Endothelial cell of umbilical vein (primary cell): ENCODE data around the gene VIPR2. TPM values are rescaled to one million over a fixed set of nuclear protein-coding genes. Genes with fewer than 3 reads are reported as not detected.

Experiments used
- BruUV-seq: library from RNA; stranded (reverse); fragments of 400-500 nt; replicated peaks from 2 replicates; lab custom pipeline; 2021; lab: Mats Ljungman, UMichigan
- CTCF ChIA-PET: fragments of 300-600, 350-600 bp; sonication (Branson Sonifier 250); formaldehyde crosslinking; loops from one replicate; lab custom pipeline; 2021; ENCODE audit warnings: antibody characterized with exemption, inconsistent platforms; lab: Charles Lee
- POLR2A ChIA-PET: fragments of 300-600, 350-600 bp; sonication (Branson Sonifier 250); formaldehyde crosslinking; loops from one replicate; lab custom pipeline; 2021; ENCODE audit warnings: antibody characterized with exemption, inconsistent platforms; lab: Charles Lee
- DNase-seq: peaks from one replicate; pipeline ENCODE4 v3.0.0-alpha.2; 2011; ENCODE audit warnings: low read depth, low spot score
- FAIRE-seq: peaks from 2 replicates; lab custom pipeline; 2011; peaks lifted over from hg19 to GRCh38; lab: Jason Lieb, UNC
- H2AFZ ChIP-seq: 2 replicates; pipeline ENCODE4 v1.6.0; 2012; ENCODE audit warnings: low read depth, low read length, control low read depth, inconsistent platforms
- H3K27ac ChIP-seq: 2 replicates; pipeline ENCODE4 v1.5.1; 2011; ENCODE audit warnings: low read depth, mild to moderate bottlenecking, control low read depth, low read length, moderate library complexity; ENCODE audit not compliant: insufficient read depth
- H3K27me3 ChIP-seq, 2 experiments: 2 replicates each; pipeline versions ENCODE4 v1.6.0 to v1.6.1; 2011; ENCODE audit warnings: low read length in 2 of 2, mixed read lengths in 1 of 2; ENCODE audit not compliant: control insufficient read depth in 2 of 2, insufficient read depth in 2 of 2
- H3K36me3 ChIP-seq, 2 experiments: 2 replicates in 1 of 2; 3 replicates in 1 of 2; pipeline ENCODE4 v1.5.1; 2011; ENCODE audit warnings: low read length in 2 of 2, mild to moderate bottlenecking in 1 of 2, moderate library complexity in 1 of 2; ENCODE audit not compliant: control insufficient read depth in 2 of 2, insufficient read depth in 2 of 2; ENCODE audit errors: extremely low read depth in 1 of 2
- H3K4me1 ChIP-seq: 3 replicates; pipeline ENCODE4 v1.5.1; 2011; ENCODE audit warnings: mild to moderate bottlenecking, low read length; ENCODE audit not compliant: control insufficient read depth, insufficient read depth; ENCODE audit errors: extremely low read depth
- H3K4me2 ChIP-seq: 2 replicates; pipeline ENCODE4 v1.6.1; 2011; ENCODE audit warnings: low read length, control low read depth, mixed read lengths; ENCODE audit not compliant: insufficient read depth
- H3K4me3 ChIP-seq, 3 experiments: fragments of 200-600 bp in 1 of 3; sonication (generic), shearing (Covaris generic) in 1 of 3; replicated peaks in 1 of 3; 2 replicates each; pipeline ENCODE4 v1.5.1; 2011 to 2016; ENCODE audit warnings: control low read depth in 3 of 3, low read length in 3 of 3, mild to moderate bottlenecking in 2 of 3, inconsistent platforms in 1 of 3, low read depth in 1 of 3, moderate library complexity in 1 of 3; ENCODE audit not compliant: insufficient read depth in 1 of 3
- H3K79me2 ChIP-seq: 2 replicates; pipeline ENCODE4 v1.6.0; 2012; ENCODE audit warnings: low read length, inconsistent platforms; ENCODE audit not compliant: control insufficient read depth, insufficient read depth
- H3K9ac ChIP-seq: replicated peaks from 2 replicates; pipeline ENCODE3; 2011; ENCODE audit warnings: low read length, control low read depth; ENCODE audit not compliant: insufficient read depth; ENCODE audit errors: extremely low read depth
- H3K9me1 ChIP-seq: replicated peaks from 3 replicates; pipeline ENCODE4 v1.6.0; 2011; ENCODE audit warnings: mild to moderate bottlenecking, low read length; ENCODE audit not compliant: control insufficient read depth, insufficient read depth; ENCODE audit errors: extremely low read depth
- H3K9me3 ChIP-seq: replicated peaks from 2 replicates; pipeline ENCODE4 v1.5.1; 2012; ENCODE audit warnings: low read length, inconsistent platforms; ENCODE audit not compliant: control insufficient read depth, insufficient read depth
- H4K20me1 ChIP-seq: replicated peaks from 2 replicates; pipeline ENCODE3; 2011; ENCODE audit warnings: mild to moderate bottlenecking, low read length; ENCODE audit not compliant: control insufficient read depth, insufficient read depth; ENCODE audit errors: extremely low read depth
- CTCF ChIP-seq, 2 donors: IDR thresholded peaks; 1 replicate in 1 of 2; 2 replicates in 1 of 2; pipeline ENCODE4 v1.5.1; 2011; ENCODE audit warnings: low read length in 2 of 2, mild to moderate bottlenecking in 2 of 2, moderate library complexity in 2 of 2, control low read depth in 1 of 2, inconsistent platforms in 1 of 2, low read depth in 1 of 2; ENCODE audit not compliant: insufficient read depth in 1 of 2; ENCODE audit errors: extremely low read depth in 1 of 2
- EZH2 ChIP-seq: IDR thresholded peaks from 2 replicates; pipeline ENCODE4 v1.6.1; 2012; ENCODE audit warnings: borderline replicate concordance, low read depth, mild to moderate bottlenecking, moderate library complexity, low read length, inconsistent platforms; ENCODE audit not compliant: severe bottlenecking
- FOS ChIP-seq: IDR thresholded peaks from 2 replicates; pipeline ENCODE4 v1.6.1; 2011; ENCODE audit warnings: mild to moderate bottlenecking, low read length, moderate library complexity, borderline replicate concordance; ENCODE audit not compliant: insufficient read depth
- GATA2 ChIP-seq: IDR thresholded peaks from 2 replicates; pipeline ENCODE4 v1.7.0; 2011; ENCODE audit warnings: low read depth, mild to moderate bottlenecking, moderate library complexity, mixed read lengths, low read length; ENCODE audit not compliant: insufficient read length, insufficient read depth
- JUN ChIP-seq: IDR thresholded peaks from 2 replicates; pipeline ENCODE4 v1.6.1; 2011; ENCODE audit warnings: borderline replicate concordance, low read depth; ENCODE audit not compliant: insufficient read length, insufficient read depth
- MAX ChIP-seq: IDR thresholded peaks from 2 replicates; pipeline ENCODE4 v1.6.1; 2011; ENCODE audit not compliant: insufficient read depth, insufficient read length
- MYC ChIP-seq: IDR thresholded peaks from one replicate; pipeline ENCODE4 v1.6.1; 2011; ENCODE audit warnings: mild to moderate bottlenecking, low read depth, low read length
- POLR2A ChIP-seq: IDR thresholded peaks from 2 replicates; pipeline ENCODE4 v1.6.1; 2012; ENCODE audit warnings: low read depth, mild to moderate bottlenecking, control low read depth, low read length
- POLR2AphosphoS5 ChIP-seq: IDR thresholded peaks from 2 replicates; pipeline ENCODE4 v1.6.1; 2012; ENCODE audit warnings: low read depth, mild to moderate bottlenecking, control low read depth, low read length, moderate library complexity; ENCODE audit not compliant: insufficient read depth
- dilution Hi-C: fragments of 300-500 bp; cut with MboI; formaldehyde crosslinking; loops from one replicate; pipeline ENCODE4 v1.15.0; 2019; ENCODE audit warnings: low sequenced_read_pairs; ENCODE audit not compliant: extremely low pct_ligation_motif_present
- intact Hi-C: fragments of 100-400 bp; cut with micrococcal nuclease; formaldehyde crosslinking; loops from one replicate; pipeline ENCODE4 v1.10.0; 2022
- polyA plus RNA-seq, 4 experiments: library from polyadenylated mRNA; depleted of rRNA in 3 of 4; stranded (reverse) in 3 of 4; unstranded in 1 of 4; fragments of >200 nt; gene quantifications; 2 replicates each; pipeline versions ENCODE4 v1.2.1 to v1.2.3, GENCODE V29; 2011 to 2012; ENCODE audit warnings: missing spikeins in 1 of 4
- total RNA-seq: library from RNA; stranded (reverse); gene quantifications from 2 replicates; pipeline ENCODE4 v1.2.3, GENCODE V29; 2021

VIPR2 gene
- total and polyA plus RNA-seq, 2 donors (not counting 3 experiments of a cell fraction or from before 2014, with no cell fraction given): not detected

GRCh38 chr7:159033956-159034355 lies 110.7 kb downstream of the VIPR2 start:
- H3K27ac ChIP-seq: no peak overlapping the region
- no peak overlapping the region for H3K4me2 ChIP-seq
- intact Hi-C loops: no loop called here
- H3K27me3 ChIP-seq: no peaks in the 10 kb centered on the region
- TF ChIP-seq POLR2AphosphoS5 (no peak), CTCF (IDR thresholded peaks at IDR 0.05; ENCODE audit: extremely low read depth in 1 of 2, insufficient read depth in 1 of 2, low read depth in 1 of 2, low read length in 2 of 2) (no peak), JUN (no peak)
- ChIA-PET CTCF (no interaction called here), POLR2A (no interaction called here)
- no peak overlapping the region for H3K4me3 ChIP-seq
- FAIRE-seq (no peak), DNase-seq (no peak)
- BruUV-seq: no TSS peak
- no peaks in the 10 kb centered on the region for H3K9me1 ChIP-seq
- no peaks in the 10 kb centered on the region for H4K20me1 ChIP-seq
- no peak overlapping the region for H2AFZ ChIP-seq
- no peak overlapping the region for H3K9ac ChIP-seq
- dilution Hi-C loops: no loop called here
- H3K79me2 ChIP-seq: no peaks in the 10 kb centered on the region
- H3K4me1 ChIP-seq: peaks cover 3% of the 10 kb centered on the region
- no peaks in the 10 kb centered on the region for H3K9me3 ChIP-seq
- no peaks in the 10 kb centered on the region for H3K36me3 ChIP-seq

GRCh38 chr7:159033473-159033825 lies 111.2 kb downstream of the VIPR2 start:
- Histone ChIP-seq H3K79me2 (no peaks in the 10 kb centered on the region), H4K20me1 (no peaks in the 10 kb centered on the region), H3K4me3 (no peak overlapping the region), H3K27ac (no peak overlapping the region), H2AFZ (no peak overlapping the region), H3K9me1 (no peaks in the 10 kb centered on the region), H3K9ac (no peak overlapping the region), H3K4me2 (no peak overlapping the region), H3K9me3 (no peaks in the 10 kb centered on the region), H3K36me3 (no peaks in the 10 kb centered on the region), H3K27me3 (no peaks in the 10 kb centered on the region), H3K4me1 (peaks cover 3% of the 10 kb centered on the region)
- POLR2A ChIA-PET: no interaction called here
- intact Hi-C loops: no loop called here
- no peak for FAIRE-seq
- BruUV-seq: no TSS peak
- no peak for DNase-seq
- dilution Hi-C loops: no loop called here
- TF ChIP-seq POLR2A (no peak), EZH2 (no peak), CTCF (IDR thresholded peaks at IDR 0.05; ENCODE audit: extremely low read depth in 1 of 2, insufficient read depth in 1 of 2, low read depth in 1 of 2, low read length in 2 of 2) (no peak), FOS (no peak), POLR2AphosphoS5 (no peak), GATA2 (no peak), MAX (no peak), JUN (no peak), MYC (no peak)
- CTCF ChIA-PET: no interaction called here
